SU-DHL-6 (cell line): ENCODE measurements around the gene TMEM45B.

Experiments
- CTCF ChIP-seq: fragments of 200-600 bp; sonication (generic); IDR thresholded peaks from one replicate; pipeline ENCODE4 v1.5.1; 2017; ENCODE audit warnings: antibody characterized with exemption, mild to moderate bottlenecking, low read length, moderate library complexity; ENCODE audit not compliant: insufficient read depth, poor library complexity, severe bottlenecking
- EZH2phosphoT487 ChIP-seq: fragments of 200-600 bp; sonication (generic), shearing (Covaris generic); conservative IDR thresholded peaks from 2 replicates; pipeline ENCODE4 v1.6.1; 2018; ENCODE audit warnings: mild to moderate bottlenecking, antibody characterized with exemption, low read length, moderate library complexity, mixed read lengths

GRCh38 chr11:129864811-129865210 is 49.2 kb downstream of the TMEM45B start:
- no peak for TF ChIP-seq CTCF
- TF ChIP-seq EZH2phosphoT487 = no peak
